Adrenal gland (tissue), 5 donors: Measurements from ENCODE around the gene ANKRD55.

ENCODE experiments used
- CTCF ChIP-seq, 6 experiments: fragments of 450-650 bp in 4 of 6; fragments of 200-600 bp in 2 of 6; sonication (generic) in 1 of 6; IDR thresholded peaks; 1 replicate in 5 of 6; 2 replicates in 1 of 6; pipeline versions ENCODE4 v1.5.1 to v1.8.0; 2016 to 2021; ENCODE audit warnings: antibody characterized with exemption in 6 of 6, mild to moderate bottlenecking in 2 of 6, moderate library complexity in 1 of 6
- POLR2A ChIP-seq, 2 donors: fragments of 450-650 bp; IDR thresholded peaks; one replicate each; pipeline ENCODE4 v1.6.1; 2017; ENCODE audit warnings: antibody characterized with exemption in 2 of 2, mild to moderate bottlenecking in 2 of 2, moderate library complexity in 1 of 2
- donor health status: DM: no; HTN: no; CAD: no.

- TF ChIP-seq CTCF (IDR thresholded peaks at IDR 0.05) (no peak), POLR2A (IDR thresholded peaks at IDR 0.05) (no peak)
Measured at GRCh38 chr5:56170557-56170956, 62.6 kb downstream of the ANKRD55 start.
